ENCODE data around the gene CISD3. TPM values are rescaled to one million over a fixed set of nuclear protein-coding genes. Genes with fewer than 3 reads are reported as not detected.

CISD3 gene
- total RNA-seq, 1 experiment from 2014 or later: 101 TPM

DNA sequence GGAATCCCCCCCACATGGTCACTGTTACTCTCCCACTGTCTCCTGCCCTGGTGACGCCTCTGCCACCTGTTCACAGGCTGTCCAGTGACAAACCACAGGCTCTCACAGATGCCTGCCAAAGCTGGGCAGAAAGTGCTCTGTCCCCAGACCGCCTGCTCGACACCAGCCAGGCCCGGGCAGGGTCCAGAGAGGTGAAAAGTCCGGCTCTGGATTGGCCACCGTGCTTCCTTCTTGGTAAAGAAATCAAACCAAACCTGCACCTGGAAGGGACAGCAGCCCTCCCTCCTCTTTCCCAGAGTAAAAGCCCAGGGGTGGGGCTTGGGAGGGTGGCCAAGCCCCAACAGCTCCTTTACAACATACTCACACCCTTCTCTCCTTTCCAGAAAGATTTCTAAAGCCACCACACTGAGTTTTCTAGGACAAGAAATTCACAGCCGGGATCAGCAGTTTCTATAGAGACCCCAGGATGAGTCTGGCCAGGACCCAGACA, 11.8 kb downstream of the CISD3 start:
- intact Hi-C loops (cut with micrococcal nuclease; ENCODE audit: unreplicated experiment): no loop called here
- DNase-seq: no peak
- CTCF ChIA-PET: no interaction called here
- BruUV-seq (replicated peaks): no TSS peak
- Mint-ChIP-seq H3K27ac (ENCODE audit: unreplicated experiment) (no peak overlapping the region), H3K4me1 (ENCODE audit: low read depth, unreplicated experiment) (peaks cover 52% of the 10 kb centered on the region), H3K4me3 (ENCODE audit: low read depth, unreplicated experiment) (no peak overlapping the region), H3K27me3 (ENCODE audit: unreplicated experiment) (no peaks in the 10 kb centered on the region), H3K36me3 (ENCODE audit: insufficient read depth, unreplicated experiment) (peaks cover 99% of the 10 kb centered on the region), H3K9me3 (ENCODE audit: low read depth, unreplicated experiment) (no peaks in the 10 kb centered on the region)
- TF ChIP-seq, protein P1, sequence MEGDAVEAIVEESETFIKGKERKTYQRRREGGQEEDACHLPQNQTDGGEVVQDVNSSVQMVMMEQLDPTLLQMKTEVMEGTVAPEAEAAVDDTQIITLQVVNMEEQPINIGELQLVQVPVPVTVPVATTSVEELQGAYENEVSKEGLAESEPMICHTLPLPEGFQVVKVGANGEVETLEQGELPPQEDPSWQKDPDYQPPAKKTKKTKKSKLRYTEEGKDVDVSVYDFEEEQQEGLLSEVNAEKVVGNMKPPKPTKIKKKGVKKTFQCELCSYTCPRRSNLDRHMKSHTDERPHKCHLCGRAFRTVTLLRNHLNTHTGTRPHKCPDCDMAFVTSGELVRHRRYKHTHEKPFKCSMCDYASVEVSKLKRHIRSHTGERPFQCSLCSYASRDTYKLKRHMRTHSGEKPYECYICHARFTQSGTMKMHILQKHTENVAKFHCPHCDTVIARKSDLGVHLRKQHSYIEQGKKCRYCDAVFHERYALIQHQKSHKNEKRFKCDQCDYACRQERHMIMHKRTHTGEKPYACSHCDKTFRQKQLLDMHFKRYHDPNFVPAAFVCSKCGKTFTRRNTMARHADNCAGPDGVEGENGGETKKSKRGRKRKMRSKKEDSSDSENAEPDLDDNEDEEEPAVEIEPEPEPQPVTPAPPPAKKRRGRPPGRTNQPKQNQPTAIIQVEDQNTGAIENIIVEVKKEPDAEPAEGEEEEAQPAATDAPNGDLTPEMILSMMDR (IDR thresholded peaks at IDR 0.05; ENCODE audit: unreplicated experiment): no peak

DNA sequence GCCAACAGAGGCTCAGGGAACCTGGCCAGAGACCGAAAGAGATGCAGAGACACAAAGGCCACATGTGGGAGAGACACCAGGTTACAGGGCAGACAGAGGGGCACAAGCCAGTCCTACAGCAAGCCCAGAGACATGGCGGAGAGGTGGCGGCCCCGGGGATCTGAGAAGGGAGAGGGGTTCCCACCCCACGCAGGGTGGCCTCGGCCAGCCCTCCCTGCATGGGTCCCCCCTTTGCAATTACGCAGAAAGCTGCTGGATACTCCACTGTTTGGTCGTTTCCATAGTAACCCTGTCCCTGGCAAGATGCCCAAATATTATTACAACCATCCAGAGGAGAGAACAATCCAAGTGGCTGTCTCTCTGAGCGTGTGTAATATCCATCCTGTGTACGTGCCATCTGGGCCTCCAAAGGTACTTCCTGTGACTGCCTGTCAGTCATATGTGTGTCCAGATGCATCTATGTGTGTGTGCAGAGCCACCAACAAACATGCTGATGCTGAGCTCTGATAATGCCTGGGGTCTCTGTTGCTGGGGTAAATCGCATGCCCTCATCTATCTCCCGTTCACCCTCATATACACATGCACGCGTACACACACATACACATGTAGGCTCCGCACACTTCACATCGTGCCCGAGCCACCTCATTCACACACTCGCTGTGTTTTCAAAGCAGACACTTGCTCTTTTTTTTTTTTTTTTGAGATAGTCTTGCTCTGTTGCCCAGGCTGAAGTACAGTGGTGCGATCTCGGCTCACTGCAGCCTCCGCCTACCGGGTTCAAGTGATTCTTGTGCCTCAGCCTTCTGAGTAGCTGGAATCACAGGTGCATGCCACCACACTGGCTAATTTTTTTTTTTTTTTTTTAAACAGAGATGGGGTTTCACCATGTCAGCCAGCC, 12.5 kb downstream of the CISD3 start:
- intact Hi-C loops (cut with micrococcal nuclease; ENCODE audit: unreplicated experiment): no loop called here
- CTCF ChIA-PET: interaction anchor here (0.6 kb wide), 1 partner anchor 624 kb away, joined by 3 read pairs; no protein-coding TSS in a partner anchor
- DNase-seq: peak; percentile 63
- Mint-ChIP-seq H3K27ac (ENCODE audit: unreplicated experiment) (no peak overlapping the region), H3K36me3 (ENCODE audit: insufficient read depth, unreplicated experiment) (peaks cover 99% of the 10 kb centered on the region), H3K27me3 (ENCODE audit: unreplicated experiment) (no peaks in the 10 kb centered on the region), H3K9me3 (ENCODE audit: low read depth, unreplicated experiment) (no peaks in the 10 kb centered on the region), H3K4me3 (ENCODE audit: low read depth, unreplicated experiment) (no peak overlapping the region), H3K4me1 (ENCODE audit: low read depth, unreplicated experiment) (peaks cover 53% of the 10 kb centered on the region)
- no TSS peak for BruUV-seq (replicated peaks)
- TF ChIP-seq, protein P1 (IDR thresholded peaks at IDR 0.05; ENCODE audit: unreplicated experiment): no peak

DNA sequence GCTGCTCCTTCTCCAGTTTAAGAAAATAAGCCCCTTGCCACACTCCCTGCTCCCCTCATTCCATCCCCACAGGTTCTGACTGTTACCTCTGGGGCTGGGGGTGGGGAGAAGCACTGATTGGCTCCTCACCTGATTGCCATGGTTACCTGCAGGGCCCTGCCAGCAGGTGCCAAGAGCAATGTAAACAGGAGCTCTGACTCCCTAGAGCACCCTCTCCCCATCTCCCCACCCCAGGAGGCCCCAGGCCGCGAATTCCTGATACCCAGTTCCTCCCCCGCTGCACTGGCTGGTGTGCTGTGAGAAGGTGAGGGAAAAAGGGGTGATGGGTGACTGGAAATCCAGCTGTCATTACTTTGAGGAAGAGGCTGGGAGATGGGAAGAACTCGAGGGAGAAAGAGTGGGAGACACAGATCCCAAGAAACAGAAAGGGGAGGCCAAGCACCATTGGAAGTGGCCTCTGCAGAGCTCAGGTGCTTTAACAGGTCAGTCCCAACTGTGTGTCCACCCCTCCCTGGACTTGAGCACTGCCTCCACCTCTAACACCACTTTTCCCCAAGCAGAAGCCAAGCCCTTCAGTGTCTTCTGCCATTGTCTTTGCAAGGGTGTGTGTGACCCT, 13.5 kb downstream of the CISD3 start:
- no TSS peak for BruUV-seq (replicated peaks)
- TF ChIP-seq, protein P1 (IDR thresholded peaks at IDR 0.05; ENCODE audit: unreplicated experiment): no peak
- Mint-ChIP-seq H3K9me3 (ENCODE audit: low read depth, unreplicated experiment) (no peaks in the 10 kb centered on the region), H3K27ac (ENCODE audit: unreplicated experiment) (peak overlapping the region; percentile 41), H3K27me3 (ENCODE audit: unreplicated experiment) (no peaks in the 10 kb centered on the region), H3K4me1 (ENCODE audit: low read depth, unreplicated experiment) (peaks cover 53% of the 10 kb centered on the region), H3K4me3 (ENCODE audit: low read depth, unreplicated experiment) (no peak overlapping the region), H3K36me3 (ENCODE audit: insufficient read depth, unreplicated experiment) (peaks cover 99% of the 10 kb centered on the region)
- intact Hi-C loops (cut with micrococcal nuclease; ENCODE audit: unreplicated experiment): no loop called here
- CTCF ChIA-PET: interaction anchor here (1.1 to 3.3 kb wide), 2 partner anchors 9 to 66 kb away, joined by 4 to 17 read pairs; no protein-coding TSS in a partner anchor
- DNase-seq: no peak

DNA sequence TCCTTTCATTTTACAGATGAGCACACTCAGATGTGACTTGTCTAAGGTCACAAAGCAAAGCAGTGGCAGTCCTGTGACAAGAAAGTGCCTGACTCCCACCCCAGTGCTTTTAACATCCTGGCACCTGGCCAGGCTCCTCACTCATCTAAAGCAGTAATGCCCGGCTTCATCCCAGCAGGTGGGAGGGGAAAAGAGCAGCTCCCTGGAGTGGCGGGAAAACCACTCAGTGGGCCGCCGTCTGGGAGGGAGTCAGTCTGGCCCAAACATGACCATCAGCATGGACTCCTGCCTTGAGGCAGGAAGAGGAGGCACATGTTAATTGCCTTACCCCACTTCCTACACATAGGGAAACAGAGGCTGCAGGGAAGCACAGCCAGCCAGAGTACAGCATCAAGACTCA, 15.4 kb downstream of the CISD3 start:
- DNase-seq: no peak
- Mint-ChIP-seq H3K9me3 (ENCODE audit: low read depth, unreplicated experiment) (no peaks in the 10 kb centered on the region), H3K4me1 (ENCODE audit: low read depth, unreplicated experiment) (peaks cover 56% of the 10 kb centered on the region), H3K4me3 (ENCODE audit: low read depth, unreplicated experiment) (peak overlapping the region; percentile 78), H3K27me3 (ENCODE audit: unreplicated experiment) (no peaks in the 10 kb centered on the region), H3K27ac (ENCODE audit: unreplicated experiment) (peak overlapping the region; percentile 76), H3K36me3 (ENCODE audit: insufficient read depth, unreplicated experiment) (peaks cover 99% of the 10 kb centered on the region)
- TF ChIP-seq, protein P1 (IDR thresholded peaks at IDR 0.05; ENCODE audit: unreplicated experiment): no peak
- intact Hi-C loops (cut with micrococcal nuclease; ENCODE audit: unreplicated experiment): no loop called here
- no TSS peak for BruUV-seq (replicated peaks)
- CTCF ChIA-PET: interaction anchor here (0.9 to 3.3 kb wide), 3 partner anchors 11 to 26 kb away, joined by 3 to 17 read pairs (median 3); no protein-coding TSS in a partner anchor

Data from Calu3 (cell line).